ENCODE data around the gene NKX1-2. TPM values are rescaled to one million over a fixed set of nuclear protein-coding genes. Genes with fewer than 3 reads are reported as not detected.
A peak's percentile ranks its signal among the peaks of the same experiment; 100 is the strongest.

Gene NKX1-2
- total RNA-seq, 1 donor from 2014 or later, result not detected

GRCh38 chr10:124477614-124478363 lies 28.0 kb upstream of the NKX1-2 start:
- intact Hi-C loops (cut with DNase I), result no loop called here
- no peak for DNase-seq (ENCODE audit: low spot score)

GRCh38 chr10:124476043-124476725 lies 26.3 kb upstream of the NKX1-2 start:
- intact Hi-C loops (cut with DNase I), result no loop called here
- no peak for DNase-seq (ENCODE audit: low spot score)

- intact Hi-C loops (cut with DNase I), result no loop called here
- DNase-seq (ENCODE audit: low spot score), result no peak
Observed at GRCh38 chr10:124474514-124475070, 24.8 kb upstream of the NKX1-2 start.

GRCh38 chr10:124473070-124473469 lies 23.2 kb upstream of the NKX1-2 start:
- intact Hi-C loops (cut with DNase I), result no loop called here
- DNase-seq (ENCODE audit: low spot score), result no peak

GRCh38 chr10:124472071-124472470 lies 22.2 kb upstream of the NKX1-2 start:
- DNase-seq (ENCODE audit: low spot score), result no peak
- intact Hi-C loops (cut with DNase I), result no loop called here

GRCh38 chr10:124470544-124471434 lies 21.0 kb upstream of the NKX1-2 start:
- DNase-seq (ENCODE audit: low spot score), result no peak
- intact Hi-C loops (cut with DNase I), result no loop called here

GRCh38 chr10:124469956-124470484 lies 20.2 kb upstream of the NKX1-2 start:
- DNase-seq (ENCODE audit: low spot score), result no peak
- intact Hi-C loops (cut with DNase I), result no loop called here

- no peak for DNase-seq (ENCODE audit: low spot score)
Observed at GRCh38 chr10:124468624-124469023, 18.8 kb upstream of the NKX1-2 start.

GRCh38 chr10:124467165-124467564 lies 17.3 kb upstream of the NKX1-2 start:
- DNase-seq (ENCODE audit: low spot score), result no peak
- intact Hi-C loops (cut with DNase I), result no loop called here

More at GRCh38 chr10:124468624-124469023, 18.8 kb upstream of the NKX1-2 start:
- intact Hi-C loops (cut with DNase I), result no loop called here

GRCh38 chr10:124465777-124466488 lies 16.1 kb upstream of the NKX1-2 start:
- intact Hi-C loops (cut with DNase I), result no loop called here
- no peak for DNase-seq (ENCODE audit: low spot score)

GRCh38 chr10:124465003-124465776 lies 15.4 kb upstream of the NKX1-2 start:
- no peak for DNase-seq (ENCODE audit: low spot score)
- intact Hi-C loops (cut with DNase I), result no loop called here

- DNase-seq (ENCODE audit: low spot score), result no peak
- intact Hi-C loops (cut with DNase I), result no loop called here
Observed at GRCh38 chr10:124464028-124464965, 14.5 kb upstream of the NKX1-2 start.

GRCh38 chr10:124462348-124462695 lies 12.5 kb upstream of the NKX1-2 start:
- intact Hi-C loops (cut with DNase I), result no loop called here
- no peak for DNase-seq (ENCODE audit: low spot score)

GRCh38 chr10:124461642-124462347 lies 12.0 kb upstream of the NKX1-2 start, which contains the start of gene LHPP:
TSS of gene LHPP (plus strand) at chr10:124461823. CDS start at chr10:124461863, 40 bp downstream.
- intact Hi-C loops (cut with DNase I), result no loop called here

GRCh38 chr10:124460144-124460543 lies 10.3 kb upstream of the NKX1-2 start:
- DNase-seq (ENCODE audit: low spot score), result no peak
- intact Hi-C loops (cut with DNase I), result no loop called here

More at GRCh38 chr10:124461642-124462347, 12.0 kb upstream of the NKX1-2 start, which contains the start of gene LHPP:
- DNase-seq (ENCODE audit: low spot score), result peak; percentile 93

GRCh38 chr10:124459395-124459794 lies 9.6 kb upstream of the NKX1-2 start:
- intact Hi-C loops (cut with DNase I), result no loop called here
- DNase-seq (ENCODE audit: low spot score), result no peak

All from cardiac septum (tissue), 1 donor.